ENCODE measurements around the gene DHCR24.

DHCR24 gene

GRCh38 chr1:54819733-54820132 is 67.3 kb downstream of the DHCR24 start:
- Histone ChIP-seq H3K36me3 (no peaks in the 10 kb centered on the region), H3K4me2 (no peak overlapping the region), H4K20me1 (no peaks in the 10 kb centered on the region), H3K9me3 (peaks cover 14% of the 10 kb centered on the region), H3K27me3 (no peaks in the 10 kb centered on the region), H3K9ac (no peak overlapping the region), H3K27ac (no peak overlapping the region), H3K4me1 (peaks cover 15% of the 10 kb centered on the region), H3K4me3 (no peak overlapping the region)
- TF ChIP-seq Cebpa-rat (IDR thresholded peaks at IDR 0.05) = no peak

GRCh38 chr1:54819195-54819536 is 67.8 kb downstream of the DHCR24 start:
- H3K4me2 ChIP-seq = no peak overlapping the region
- H3K9me3 ChIP-seq = peaks cover 11% of the 10 kb centered on the region
- no peak for TF ChIP-seq Cebpa-rat (IDR thresholded peaks at IDR 0.05)
- no peaks in the 10 kb centered on the region for H3K36me3 ChIP-seq
- H3K27me3 ChIP-seq = no peaks in the 10 kb centered on the region
- no peak overlapping the region for H3K27ac ChIP-seq
- no peak overlapping the region for H3K4me3 ChIP-seq
- no peaks in the 10 kb centered on the region for H4K20me1 ChIP-seq
- H3K4me1 ChIP-seq = peaks cover 15% of the 10 kb centered on the region
- no peak overlapping the region for H3K9ac ChIP-seq

DNA sequence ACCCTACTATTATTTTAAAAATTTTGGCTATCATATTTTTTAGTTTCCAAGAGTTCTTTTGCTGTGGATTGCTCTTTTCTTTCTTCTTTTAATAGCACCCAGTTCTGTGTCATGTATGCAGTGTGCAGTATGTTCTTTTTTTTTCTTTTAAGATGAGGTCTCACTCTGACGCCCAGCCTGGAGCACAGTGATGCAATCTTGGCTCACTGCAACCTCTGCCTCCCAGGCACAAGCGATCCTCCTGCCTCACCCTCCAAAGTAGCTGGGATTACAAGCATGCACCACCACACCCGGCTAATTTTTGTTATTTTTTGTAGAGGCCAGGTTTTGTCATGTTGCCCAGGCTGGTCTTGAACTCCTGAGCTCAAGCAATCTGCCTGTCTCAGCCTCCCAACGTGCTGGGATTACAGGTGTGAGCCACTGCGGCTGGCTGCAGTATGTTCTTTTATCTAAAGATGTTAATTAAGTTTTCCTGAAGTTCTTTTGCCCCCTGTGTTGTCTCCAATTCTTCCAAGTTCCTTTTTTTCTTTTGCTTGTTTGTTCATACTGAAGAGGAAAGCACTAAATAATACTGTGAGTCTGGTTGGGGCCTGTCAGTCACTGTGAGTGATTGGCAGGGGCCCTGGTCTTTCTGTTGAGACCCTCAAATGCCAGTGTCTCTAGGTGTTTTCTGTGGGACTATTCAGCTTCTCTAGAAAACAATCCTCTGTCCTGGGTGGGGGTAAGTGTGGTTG is 68.4 kb downstream of the DHCR24 start:
- no peak overlapping the region for H3K4me3 ChIP-seq
- H3K27me3 ChIP-seq = no peaks in the 10 kb centered on the region
- no peak for TF ChIP-seq Cebpa-rat (IDR thresholded peaks at IDR 0.05)
- no peak overlapping the region for H3K9ac ChIP-seq
- no peaks in the 10 kb centered on the region for H4K20me1 ChIP-seq
- H3K9me3 ChIP-seq = peaks cover 5% of the 10 kb centered on the region
- no peak overlapping the region for H3K27ac ChIP-seq
- peak overlapping the region; percentile 26; the same call in 1 of the 2 replicates for H3K4me2 ChIP-seq
- H3K36me3 ChIP-seq = no peaks in the 10 kb centered on the region
- H3K4me1 ChIP-seq = peaks cover 15% of the 10 kb centered on the region

DNA sequence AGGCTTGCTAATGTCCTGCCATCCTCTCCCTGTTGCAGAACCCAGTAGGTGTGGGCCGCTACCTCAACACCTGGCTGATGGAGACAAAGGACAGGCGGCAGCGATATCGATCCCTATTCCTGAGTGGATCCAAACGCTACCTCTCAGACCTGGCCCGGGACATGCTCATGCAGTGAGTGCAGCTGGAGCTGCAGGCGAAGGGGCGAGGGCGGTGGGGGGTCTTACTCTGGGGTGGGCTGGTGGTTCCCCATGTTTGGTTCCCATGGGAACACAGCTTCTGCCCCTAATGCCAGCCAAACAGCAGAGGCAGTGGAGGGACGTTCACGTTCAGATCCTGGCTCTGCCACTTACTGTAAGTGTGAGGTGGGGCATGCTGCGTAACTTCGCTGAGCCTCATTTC is 70.0 kb downstream of the DHCR24 start:
- Histone ChIP-seq H3K27me3 (no peaks in the 10 kb centered on the region), H3K4me1 (peaks cover 15% of the 10 kb centered on the region), H3K4me2 (no peak overlapping the region), H3K4me3 (no peak overlapping the region), H3K27ac (no peak overlapping the region), H3K9me3 (no peaks in the 10 kb centered on the region), H3K36me3 (no peaks in the 10 kb centered on the region), H3K9ac (no peak overlapping the region), H4K20me1 (no peaks in the 10 kb centered on the region)
- no peak for TF ChIP-seq Cebpa-rat (IDR thresholded peaks at IDR 0.05)

DNA sequence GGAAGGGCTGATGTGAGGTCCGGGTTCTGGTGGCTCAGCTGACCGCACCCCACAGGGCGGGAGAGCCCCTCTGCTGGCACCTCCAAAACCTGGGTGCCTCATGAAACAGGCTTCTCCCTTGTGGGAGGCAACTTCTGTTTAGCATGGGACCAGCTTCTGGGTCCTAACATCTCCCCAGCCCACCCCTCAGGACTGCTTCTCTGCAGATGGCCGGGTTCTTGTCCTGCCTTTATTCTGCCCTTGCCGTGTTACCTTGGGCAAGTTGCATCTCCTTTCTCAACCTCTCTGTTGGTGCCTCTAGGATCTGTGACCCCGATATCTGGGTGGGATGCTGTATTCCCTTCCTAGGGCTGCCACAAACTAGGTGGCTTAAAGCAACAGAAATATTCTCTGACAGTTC is 70.9 kb downstream of the DHCR24 start:
- Histone ChIP-seq H3K27me3 (no peaks in the 10 kb centered on the region), H3K4me3 (no peak overlapping the region), H4K20me1 (no peaks in the 10 kb centered on the region), H3K9ac (no peak overlapping the region), H3K36me3 (no peaks in the 10 kb centered on the region), H3K27ac (no peak overlapping the region), H3K9me3 (no peaks in the 10 kb centered on the region), H3K4me1 (peaks cover 15% of the 10 kb centered on the region), H3K4me2 (no peak overlapping the region)
- no peak for TF ChIP-seq Cebpa-rat (IDR thresholded peaks at IDR 0.05)

DNA sequence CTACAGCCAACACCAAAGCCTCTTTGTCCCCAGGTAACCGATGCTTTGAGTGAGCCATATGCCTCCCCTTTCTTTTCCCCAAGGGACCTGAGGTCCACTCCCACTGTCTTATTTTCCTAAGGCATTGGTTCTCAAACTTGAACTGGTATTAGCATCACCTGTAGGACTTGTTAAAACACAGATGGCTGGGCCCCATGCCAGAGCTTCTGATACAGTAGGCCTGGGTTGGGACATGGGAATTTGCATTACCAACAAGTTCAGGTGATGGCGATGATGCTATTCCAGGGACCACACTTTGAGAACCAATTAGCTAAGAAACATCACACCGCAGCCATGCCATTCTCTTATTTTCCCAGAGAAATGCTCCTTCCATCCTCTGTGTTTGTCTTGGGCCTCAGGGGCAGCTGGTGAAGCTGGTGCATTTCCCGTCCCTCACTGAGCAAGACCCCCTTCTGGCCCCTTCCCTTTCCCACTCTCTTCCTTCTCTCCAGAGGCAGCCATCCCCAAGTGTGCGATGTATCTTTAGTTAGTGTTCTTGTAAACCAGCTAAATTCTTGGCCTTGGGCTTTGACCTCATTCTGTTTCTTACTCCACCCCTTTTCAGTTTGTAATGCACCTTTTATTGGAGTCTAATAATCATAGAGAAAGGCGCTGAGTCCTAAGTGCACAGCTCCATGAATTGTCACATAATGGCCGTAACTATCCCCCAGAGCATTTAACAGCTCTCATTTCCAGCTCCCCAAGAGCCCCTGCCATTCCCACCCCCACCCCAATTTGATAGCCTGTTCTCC is 71.7 kb downstream of the DHCR24 start:
- H3K4me2 ChIP-seq = no peak overlapping the region
- H3K36me3 ChIP-seq = no peaks in the 10 kb centered on the region
- H3K27ac ChIP-seq = no peak overlapping the region
- H3K4me1 ChIP-seq = peaks cover 15% of the 10 kb centered on the region
- H3K4me3 ChIP-seq = no peak overlapping the region
- no peak for TF ChIP-seq Cebpa-rat (IDR thresholded peaks at IDR 0.05)
- H3K9ac ChIP-seq = no peak overlapping the region
- no peaks in the 10 kb centered on the region for H4K20me1 ChIP-seq
- no peaks in the 10 kb centered on the region for H3K9me3 ChIP-seq
- H3K27me3 ChIP-seq = no peaks in the 10 kb centered on the region

DNA sequence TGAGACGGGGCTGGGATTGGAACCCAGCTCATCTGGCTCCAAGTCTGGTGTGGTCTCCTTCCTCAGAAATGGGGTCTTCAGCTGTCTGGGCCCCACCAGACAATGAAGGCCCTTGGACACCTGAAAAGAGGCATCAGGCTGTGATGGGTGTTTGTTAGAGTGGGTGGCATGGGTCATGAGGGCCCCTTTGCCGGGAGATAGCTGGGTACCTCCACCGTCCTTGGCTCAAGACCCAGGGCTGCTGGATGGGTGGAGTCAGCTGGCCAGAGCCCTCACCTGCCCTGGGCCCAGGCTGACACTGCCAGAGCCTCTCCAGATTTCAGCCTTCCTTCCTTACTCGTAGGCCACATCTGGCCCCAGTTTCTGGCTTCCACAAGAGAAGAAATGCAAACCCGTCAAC is 72.4 kb downstream of the DHCR24 start:
- Histone ChIP-seq H3K27ac (no peak overlapping the region), H3K9ac (no peak overlapping the region), H3K4me3 (no peak overlapping the region), H3K4me2 (no peak overlapping the region), H3K27me3 (no peaks in the 10 kb centered on the region), H3K4me1 (peaks cover 15% of the 10 kb centered on the region), H4K20me1 (no peaks in the 10 kb centered on the region), H3K36me3 (no peaks in the 10 kb centered on the region), H3K9me3 (no peaks in the 10 kb centered on the region)
- TF ChIP-seq Cebpa-rat (IDR thresholded peaks at IDR 0.05) = no peak

DNA sequence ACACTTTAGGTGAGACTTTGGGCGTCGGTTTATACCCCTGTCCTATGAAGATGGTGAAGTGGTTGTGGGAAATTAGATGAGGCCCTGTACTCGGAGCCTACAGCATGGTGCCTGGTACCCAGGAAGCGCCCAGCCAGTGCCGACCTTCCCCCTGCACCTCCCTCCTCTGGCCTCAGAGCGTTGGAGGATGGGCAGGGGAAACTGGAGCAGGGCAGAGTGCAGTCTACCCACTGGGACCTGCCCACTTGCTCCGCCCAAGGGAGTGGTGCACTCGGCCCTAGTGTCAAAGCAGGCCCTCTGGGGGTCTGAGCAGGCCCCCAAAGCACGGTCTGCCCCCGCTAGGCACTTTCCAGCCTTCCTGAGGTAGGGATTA is 72.9 kb downstream of the DHCR24 start:
- no peaks in the 10 kb centered on the region for H4K20me1 ChIP-seq
- H3K36me3 ChIP-seq = no peaks in the 10 kb centered on the region
- H3K9me3 ChIP-seq = no peaks in the 10 kb centered on the region
- H3K4me2 ChIP-seq = no peak overlapping the region
- H3K27ac ChIP-seq = no peak overlapping the region
- peaks cover 15% of the 10 kb centered on the region for H3K4me1 ChIP-seq
- TF ChIP-seq Cebpa-rat (IDR thresholded peaks at IDR 0.05) = no peak
- H3K27me3 ChIP-seq = no peaks in the 10 kb centered on the region
- no peak overlapping the region for H3K9ac ChIP-seq
- no peak overlapping the region for H3K4me3 ChIP-seq

DNA sequence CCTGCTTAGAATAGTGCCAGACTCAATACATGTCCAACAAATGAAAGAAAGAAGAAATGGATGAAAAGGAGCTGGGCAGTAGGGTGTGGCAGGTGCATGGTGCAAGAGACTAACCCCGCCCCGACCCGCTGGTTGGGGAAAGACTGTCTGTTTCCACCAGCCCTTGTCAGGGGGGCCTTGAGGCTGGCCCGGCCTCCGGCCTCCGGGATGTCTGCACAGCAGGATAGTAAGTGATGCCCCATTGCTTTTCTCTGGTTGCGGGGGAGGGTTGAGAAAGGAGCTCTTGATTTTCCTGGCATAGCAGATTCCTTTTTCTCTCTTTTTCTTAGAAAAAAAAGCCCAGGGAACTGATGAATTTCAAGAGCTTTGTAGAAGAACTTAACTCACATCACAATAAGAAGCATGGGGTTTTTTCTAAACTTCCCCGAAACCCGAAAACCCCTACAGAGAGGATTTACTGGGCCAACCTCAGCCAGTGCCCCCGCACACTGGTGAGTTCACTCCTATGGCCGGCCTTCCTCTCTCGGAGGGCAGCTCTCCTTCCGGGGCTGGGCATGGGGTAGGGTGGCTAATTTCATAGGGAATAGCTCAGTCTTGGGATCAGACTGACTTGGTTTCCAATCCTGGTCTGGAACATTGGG is 73.4 kb downstream of the DHCR24 start:
- Histone ChIP-seq H3K4me3 (no peak overlapping the region), H3K36me3 (no peaks in the 10 kb centered on the region), H3K9ac (no peak overlapping the region), H3K27ac (no peak overlapping the region), H3K27me3 (no peaks in the 10 kb centered on the region), H4K20me1 (no peaks in the 10 kb centered on the region), H3K9me3 (no peaks in the 10 kb centered on the region), H3K4me2 (no peak overlapping the region), H3K4me1 (peaks cover 11% of the 10 kb centered on the region)
- no peak for TF ChIP-seq Cebpa-rat (IDR thresholded peaks at IDR 0.05)

Data from BLaER1 (cell line).